ENCODE data around the gene PDIA2. TPM values are rescaled to one million over a fixed set of nuclear protein-coding genes. Genes with fewer than 3 reads are reported as not detected.

The PDIA2 gene
- total and polyA plus RNA-seq, 2 donors (not counting 3 experiments of a cell fraction or from before 2014, with no cell fraction given) = 0.63 TPM; not detected in 1

GRCh38 chr16:259226-259625 lies 23.7 kb upstream of the PDIA2 start:
- FAIRE-seq (no peak), DNase-seq (ENCODE audit: low read depth, low spot score) (no peak)
- Histone ChIP-seq H3K9me1 (replicated peaks; ENCODE audit: control insufficient read depth, extremely low read depth, insufficient read depth, low read length) (no peaks in the 10 kb centered on the region), H3K4me1 (ENCODE audit: control insufficient read depth, extremely low read depth, insufficient read depth, low read length) (no peaks in the 10 kb centered on the region), H3K9me3 (replicated peaks; ENCODE audit: control insufficient read depth, insufficient read depth, low read length) (no peaks in the 10 kb centered on the region), H2AFZ (ENCODE audit: low read depth, low read length) (no peak overlapping the region), H3K4me2 (ENCODE audit: insufficient read depth, low read length) (no peak overlapping the region), H3K79me2 (ENCODE audit: control insufficient read depth, insufficient read depth, low read length) (no peaks in the 10 kb centered on the region), H3K9ac (replicated peaks; ENCODE audit: extremely low read depth, insufficient read depth, low read length) (no peak overlapping the region), H3K27me3 (ENCODE audit: control insufficient read depth in 2 of 2, insufficient read depth in 2 of 2, low read length in 2 of 2) (no peaks in the 10 kb centered on the region), H3K4me3 (replicated peaks in 1 of 3; ENCODE audit: insufficient read depth in 1 of 3, low read depth in 1 of 3, low read length in 3 of 3) (no peak overlapping the region), H3K36me3 (ENCODE audit: control insufficient read depth in 2 of 2, extremely low read depth in 1 of 2, insufficient read depth in 2 of 2, low read length in 2 of 2) (peaks cover 0 to 16% of the 10 kb centered on the region in 2 experiments), H3K27ac (ENCODE audit: insufficient read depth, low read depth, low read length) (no peak overlapping the region), H4K20me1 (replicated peaks; ENCODE audit: control insufficient read depth, extremely low read depth, insufficient read depth, low read length) (no peaks in the 10 kb centered on the region)
- no TSS peak for BruUV-seq (replicated peaks)
- CTCF ChIA-PET = no interaction called here
- TF ChIP-seq EZH2 (IDR thresholded peaks at IDR 0.05; ENCODE audit: borderline replicate concordance, low read depth, low read length, severe bottlenecking) = no peak
- no peak for TF ChIP-seq FOS (IDR thresholded peaks at IDR 0.05; ENCODE audit: borderline replicate concordance, insufficient read depth, low read length)
- TF ChIP-seq CTCF (IDR thresholded peaks at IDR 0.05; ENCODE audit: extremely low read depth in 1 of 2, insufficient read depth in 1 of 2, low read depth in 1 of 2, low read length in 2 of 2) = no peak
- no peak for TF ChIP-seq MAX (IDR thresholded peaks at IDR 0.05; ENCODE audit: insufficient read depth, insufficient read length)
- no peak for TF ChIP-seq GATA2 (IDR thresholded peaks at IDR 0.05; ENCODE audit: insufficient read depth, insufficient read length, low read depth, low read length)
- no peak for TF ChIP-seq JUN (IDR thresholded peaks at IDR 0.05; ENCODE audit: borderline replicate concordance, insufficient read depth, insufficient read length, low read depth)
- no peak for TF ChIP-seq POLR2AphosphoS5 (IDR thresholded peaks at IDR 0.05; ENCODE audit: insufficient read depth, low read depth, low read length)
- TF ChIP-seq MYC (IDR thresholded peaks at IDR 0.05; ENCODE audit: low read depth, low read length) = no peak
- TF ChIP-seq POLR2A (IDR thresholded peaks at IDR 0.05; ENCODE audit: low read depth, low read length) = no peak
- intact Hi-C loops (cut with micrococcal nuclease) (no loop called here), dilution Hi-C loops (cut with MboI; ENCODE audit: extremely low pct_ligation_motif_present, low sequenced_read_pairs) (no loop called here)
- POLR2A ChIA-PET = no interaction called here
